Measurements from ENCODE around the gene CILP2. TPM values are rescaled to one million over a fixed set of nuclear protein-coding genes. Genes with fewer than 3 reads are reported as not detected.

The CILP2 gene
- total and polyA plus RNA-seq, 2 experiments from 2014 or later: 4.0 to 21.6 TPM

DNA sequence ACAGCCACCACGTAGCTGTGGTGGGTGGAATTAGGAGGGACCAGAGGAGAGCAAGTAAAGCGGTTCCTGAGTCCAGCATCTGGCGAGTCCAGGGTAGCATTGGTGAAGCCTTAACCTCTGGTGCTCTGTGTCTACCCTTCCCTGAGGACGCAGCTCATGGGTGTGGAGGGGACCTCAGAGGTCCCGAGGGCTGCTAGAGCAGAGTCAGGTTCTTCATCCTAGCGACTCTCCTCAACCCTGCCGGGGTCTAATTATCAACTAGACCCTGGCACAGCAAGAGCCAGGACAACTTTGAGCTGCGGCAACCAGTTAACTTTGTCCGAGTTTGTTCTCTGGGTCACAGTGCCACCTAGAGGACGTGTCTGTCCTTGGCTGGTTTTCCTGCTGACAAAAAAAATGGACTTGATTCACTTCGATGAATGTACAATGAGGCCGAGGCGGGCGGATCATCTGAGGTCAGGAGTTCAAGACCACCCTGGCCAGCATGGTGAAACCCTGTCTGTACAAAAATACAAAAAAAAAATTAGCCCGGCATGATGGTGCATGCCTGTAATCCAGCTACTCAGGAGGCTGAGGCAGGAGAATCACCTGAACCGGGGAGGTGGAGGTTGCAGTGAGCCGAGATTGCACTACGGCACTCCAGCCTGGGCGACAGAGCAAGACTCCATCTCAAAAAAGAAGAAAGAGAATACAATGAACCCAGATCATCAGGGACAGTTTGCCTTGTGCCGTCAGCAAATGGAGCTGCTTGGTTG lies 47.7 kb upstream of the CILP2 start:
- Mint-ChIP-seq H3K4me3 (no peak overlapping the region), H3K27me3 (ENCODE audit: insufficient read depth, low read depth, poor library complexity) (peaks cover 24% of the 10 kb centered on the region), H3K36me3 (ENCODE audit: low read depth) (peaks cover 40% of the 10 kb centered on the region), H3K4me1 (peaks cover 50% of the 10 kb centered on the region), H3K27ac (peak overlapping the region; percentile 99), H3K9me3 (no peaks in the 10 kb centered on the region)
- no peak overlapping the region for H3K4me2 ChIP-seq
- peak; percentile 42 for ATAC-seq
- H3K27me3 ChIP-seq (ENCODE audit: insufficient read depth): no peaks in the 10 kb centered on the region
- H3K4me3 ChIP-seq: no peak overlapping the region
- H3K4me1 ChIP-seq (ENCODE audit: insufficient read depth): peaks cover 26% of the 10 kb centered on the region
- H4K20me1 ChIP-seq (replicated peaks; ENCODE audit: insufficient read depth): peaks cover 25% of the 10 kb centered on the region
- TF ChIP-seq, protein P1, sequence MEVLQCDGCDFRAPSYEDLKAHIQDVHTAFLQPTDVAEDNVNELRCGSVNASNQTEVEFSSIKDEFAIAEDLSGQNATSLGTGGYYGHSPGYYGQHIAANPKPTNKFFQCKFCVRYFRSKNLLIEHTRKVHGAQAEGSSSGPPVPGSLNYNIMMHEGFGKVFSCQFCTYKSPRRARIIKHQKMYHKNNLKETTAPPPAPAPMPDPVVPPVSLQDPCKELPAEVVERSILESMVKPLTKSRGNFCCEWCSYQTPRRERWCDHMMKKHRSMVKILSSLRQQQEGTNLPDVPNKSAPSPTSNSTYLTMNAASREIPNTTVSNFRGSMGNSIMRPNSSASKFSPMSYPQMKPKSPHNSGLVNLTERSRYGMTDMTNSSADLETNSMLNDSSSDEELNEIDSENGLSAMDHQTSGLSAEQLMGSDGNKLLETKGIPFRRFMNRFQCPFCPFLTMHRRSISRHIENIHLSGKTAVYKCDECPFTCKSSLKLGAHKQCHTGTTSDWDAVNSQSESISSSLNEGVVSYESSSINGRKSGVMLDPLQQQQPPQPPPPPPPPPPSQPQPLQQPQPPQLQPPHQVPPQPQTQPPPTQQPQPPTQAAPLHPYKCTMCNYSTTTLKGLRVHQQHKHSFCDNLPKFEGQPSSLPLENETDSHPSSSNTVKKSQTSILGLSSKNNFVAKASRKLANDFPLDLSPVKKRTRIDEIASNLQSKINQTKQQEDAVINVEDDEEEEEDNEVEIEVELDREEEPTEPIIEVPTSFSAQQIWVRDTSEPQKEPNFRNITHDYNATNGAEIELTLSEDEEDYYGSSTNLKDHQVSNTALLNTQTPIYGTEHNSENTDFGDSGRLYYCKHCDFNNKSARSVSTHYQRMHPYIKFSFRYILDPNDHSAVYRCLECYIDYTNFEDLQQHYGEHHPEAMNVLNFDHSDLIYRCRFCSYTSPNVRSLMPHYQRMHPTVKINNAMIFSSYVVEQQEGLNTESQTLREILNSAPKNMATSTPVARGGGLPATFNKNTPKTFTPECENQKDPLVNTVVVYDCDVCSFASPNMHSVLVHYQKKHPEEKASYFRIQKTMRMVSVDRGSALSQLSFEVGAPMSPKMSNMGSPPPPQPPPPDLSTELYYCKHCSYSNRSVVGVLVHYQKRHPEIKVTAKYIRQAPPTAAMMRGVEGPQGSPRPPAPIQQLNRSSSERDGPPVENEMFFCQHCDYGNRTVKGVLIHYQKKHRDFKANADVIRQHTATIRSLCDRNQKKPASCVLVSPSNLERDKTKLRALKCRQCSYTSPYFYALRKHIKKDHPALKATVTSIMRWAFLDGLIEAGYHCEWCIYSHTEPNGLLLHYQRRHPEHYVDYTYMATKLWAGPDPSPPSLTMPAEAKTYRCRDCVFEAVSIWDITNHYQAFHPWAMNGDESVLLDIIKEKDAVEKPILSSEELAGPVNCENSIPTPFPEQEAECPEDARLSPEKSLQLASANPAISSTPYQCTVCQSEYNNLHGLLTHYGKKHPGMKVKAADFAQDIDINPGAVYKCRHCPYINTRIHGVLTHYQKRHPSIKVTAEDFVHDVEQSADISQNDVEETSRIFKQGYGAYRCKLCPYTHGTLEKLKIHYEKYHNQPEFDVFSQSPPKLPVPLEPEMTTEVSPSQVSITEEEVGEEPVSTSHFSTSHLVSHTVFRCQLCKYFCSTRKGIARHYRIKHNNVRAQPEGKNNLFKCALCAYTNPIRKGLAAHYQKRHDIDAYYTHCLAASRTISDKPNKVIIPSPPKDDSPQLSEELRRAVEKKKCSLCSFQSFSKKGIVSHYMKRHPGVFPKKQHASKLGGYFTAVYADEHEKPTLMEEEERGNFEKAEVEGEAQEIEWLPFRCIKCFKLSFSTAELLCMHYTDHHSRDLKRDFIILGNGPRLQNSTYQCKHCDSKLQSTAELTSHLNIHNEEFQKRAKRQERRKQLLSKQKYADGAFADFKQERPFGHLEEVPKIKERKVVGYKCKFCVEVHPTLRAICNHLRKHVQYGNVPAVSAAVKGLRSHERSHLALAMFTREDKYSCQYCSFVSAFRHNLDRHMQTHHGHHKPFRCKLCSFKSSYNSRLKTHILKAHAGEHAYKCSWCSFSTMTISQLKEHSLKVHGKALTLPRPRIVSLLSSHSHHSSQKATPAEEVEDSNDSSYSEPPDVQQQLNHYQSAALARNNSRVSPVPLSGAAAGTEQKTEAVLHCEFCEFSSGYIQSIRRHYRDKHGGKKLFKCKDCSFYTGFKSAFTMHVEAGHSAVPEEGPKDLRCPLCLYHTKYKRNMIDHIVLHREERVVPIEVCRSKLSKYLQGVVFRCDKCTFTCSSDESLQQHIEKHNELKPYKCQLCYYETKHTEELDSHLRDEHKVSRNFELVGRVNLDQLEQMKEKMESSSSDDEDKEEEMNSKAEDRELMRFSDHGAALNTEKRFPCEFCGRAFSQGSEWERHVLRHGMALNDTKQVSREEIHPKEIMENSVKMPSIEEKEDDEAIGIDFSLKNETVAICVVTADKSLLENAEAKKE (CRISPR knock-in tag; IDR thresholded peaks at IDR 0.05): no peak
- TF ChIP-seq CREB1 (CRISPR knock-in tag; IDR thresholded peaks at IDR 0.05; ENCODE audit: low read depth) (no peak), STAT1 (IDR thresholded peaks at IDR 0.05; ENCODE audit: unreplicated experiment) (no peak), EZH2 (IDR thresholded peaks at IDR 0.05; ENCODE audit: low read depth, unreplicated experiment) (no peak), ZNF331 (CRISPR knock-in tag; IDR thresholded peaks at IDR 0.05; ENCODE audit: low read depth) (no peak), JUNB (IDR thresholded peaks at IDR 0.05; ENCODE audit: unreplicated experiment) (no peak)
- TF ChIP-seq, protein P2, sequence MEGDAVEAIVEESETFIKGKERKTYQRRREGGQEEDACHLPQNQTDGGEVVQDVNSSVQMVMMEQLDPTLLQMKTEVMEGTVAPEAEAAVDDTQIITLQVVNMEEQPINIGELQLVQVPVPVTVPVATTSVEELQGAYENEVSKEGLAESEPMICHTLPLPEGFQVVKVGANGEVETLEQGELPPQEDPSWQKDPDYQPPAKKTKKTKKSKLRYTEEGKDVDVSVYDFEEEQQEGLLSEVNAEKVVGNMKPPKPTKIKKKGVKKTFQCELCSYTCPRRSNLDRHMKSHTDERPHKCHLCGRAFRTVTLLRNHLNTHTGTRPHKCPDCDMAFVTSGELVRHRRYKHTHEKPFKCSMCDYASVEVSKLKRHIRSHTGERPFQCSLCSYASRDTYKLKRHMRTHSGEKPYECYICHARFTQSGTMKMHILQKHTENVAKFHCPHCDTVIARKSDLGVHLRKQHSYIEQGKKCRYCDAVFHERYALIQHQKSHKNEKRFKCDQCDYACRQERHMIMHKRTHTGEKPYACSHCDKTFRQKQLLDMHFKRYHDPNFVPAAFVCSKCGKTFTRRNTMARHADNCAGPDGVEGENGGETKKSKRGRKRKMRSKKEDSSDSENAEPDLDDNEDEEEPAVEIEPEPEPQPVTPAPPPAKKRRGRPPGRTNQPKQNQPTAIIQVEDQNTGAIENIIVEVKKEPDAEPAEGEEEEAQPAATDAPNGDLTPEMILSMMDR (conservative IDR thresholded peaks at IDR 0.05; ENCODE audit: low read depth in 2 of 2): peak; percentile 89 to 93
- H3F3A ChIP-seq (replicated peaks; ENCODE audit: low read depth): peaks cover 26% of the 10 kb centered on the region
- H3K9me2 ChIP-seq (ENCODE audit: insufficient read depth): no peaks in the 10 kb centered on the region
- peaks cover 5% of the 10 kb centered on the region; the same call in 1 of the 2 replicates for H3K36me3 ChIP-seq (ENCODE audit: insufficient read depth)
- peak overlapping the region; percentile 89 for H3K27ac ChIP-seq (ENCODE audit: low read depth)
- peaks cover 47% of the 10 kb centered on the region for H3K79me2 ChIP-seq (replicated peaks; ENCODE audit: insufficient read depth)
- peak; percentile 89 for DNase-seq (ENCODE audit: low spot score)
- H2AFZ ChIP-seq: no peak overlapping the region

Data from GM23338 (cell line).